Neural crest cell (in vitro differentiated cells): ENCODE results near the gene ALMS1. TPM values are rescaled to one million over a fixed set of nuclear protein-coding genes. Genes with fewer than 3 reads are reported as not detected.
"Not testable (repeated sequence)": the region's sequence is repeated elsewhere in the genome, so short reads cannot be mapped to it uniquely, and the experiment has no call there.

Source experiments
- DNase-seq: peaks from one replicate; pipeline ENCODE4 v3.0.0; 2021; ENCODE audit warnings: low read depth, mixed read lengths, low spot score
- H3K27ac Mint-ChIP-seq: one replicate; pipeline ENCODE4 v1.8.0; 2021; ENCODE audit warnings: mild to moderate bottlenecking, mixed read lengths; ENCODE audit not compliant: unreplicated experiment
- H3K27me3 Mint-ChIP-seq: 2 replicates; pipeline ENCODE4 v1.8.0; 2021; ENCODE audit warnings: low read depth, mild to moderate bottlenecking, mixed read lengths
- H3K36me3 Mint-ChIP-seq: 2 replicates; pipeline ENCODE4 v1.8.0; 2021; ENCODE audit warnings: low read depth, mild to moderate bottlenecking, mixed read lengths
- H3K4me1 Mint-ChIP-seq: 2 replicates; pipeline ENCODE4 v1.8.0; 2021; ENCODE audit warnings: mixed read lengths
- H3K4me3 Mint-ChIP-seq: one replicate; pipeline ENCODE4 v1.8.0; 2021; ENCODE audit warnings: mild to moderate bottlenecking, mixed read lengths
- H3K9me3 Mint-ChIP-seq: 2 replicates; pipeline ENCODE4 v1.8.0; 2021; ENCODE audit warnings: mixed read lengths
- CTCF ChIP-seq: fragments of 200-600 bp; sonication (generic); conservative IDR thresholded peaks from 2 replicates; pipeline ENCODE4 v1.5.0; 2021; ENCODE audit warnings: antibody characterized with exemption, mild to moderate bottlenecking
- total RNA-seq: library from RNA; stranded (reverse); gene quantifications from 2 replicates; pipeline ENCODE4 v1.2.1, GENCODE V29; 2021

Gene ALMS1
- total RNA-seq, 1 donor from 2014 or later: 48.1 TPM

- H3K27ac Mint-ChIP-seq: peak within 1 kb of the TSS; percentile 90
- H3K27me3 Mint-ChIP-seq: peaks cover 11% of the 10 kb centered on the region
- H3K36me3 Mint-ChIP-seq: peaks cover 9% of the 10 kb centered on the region
- no peak for DNase-seq
- H3K4me3 Mint-ChIP-seq: no peak within 1 kb of the TSS
- TF ChIP-seq CTCF: no peak
- H3K9me3 Mint-ChIP-seq: peaks cover 11% of the 10 kb centered on the region
- H3K4me1 Mint-ChIP-seq: peaks cover 21% of the 10 kb centered on the region
Measured at GRCh38 chr2:73642338-73643018, 256.8 kb downstream of the ALMS1 start, which contains the start of gene NAT8. Gene NAT8, minus strand, starts transcription at chr2:73642422. Its CDS starts 794 bp downstream, at chr2:73641628.

GRCh38 chr2:73647690-73648089 lies 262.1 kb downstream of the ALMS1 start:
- not testable (repeated sequence) for DNase-seq, H3K4me1 Mint-ChIP-seq, H3K36me3 Mint-ChIP-seq, H3K9me3 Mint-ChIP-seq, H3K4me3 Mint-ChIP-seq, H3K27ac Mint-ChIP-seq
- peaks cover 15% of the 10 kb centered on the region for H3K27me3 Mint-ChIP-seq

- H3K36me3 Mint-ChIP-seq: peaks cover 6% of the 10 kb centered on the region
- no peaks in the 10 kb centered on the region for H3K4me1 Mint-ChIP-seq
- H3K4me3 Mint-ChIP-seq: no peak overlapping the region
- H3K27me3 Mint-ChIP-seq: peaks cover 12% of the 10 kb centered on the region
- no peak overlapping the region for H3K27ac Mint-ChIP-seq
- no peak for TF ChIP-seq CTCF
- no peak for DNase-seq
- peaks cover 2% of the 10 kb centered on the region for H3K9me3 Mint-ChIP-seq
Measured at GRCh38 chr2:73651591-73652230, 266.1 kb downstream of the ALMS1 start.

- H3K27me3 Mint-ChIP-seq: peaks cover 8% of the 10 kb centered on the region
- TF ChIP-seq CTCF: no peak
- no peaks in the 10 kb centered on the region for H3K4me1 Mint-ChIP-seq
- no peak overlapping the region for H3K27ac Mint-ChIP-seq
- H3K36me3 Mint-ChIP-seq: peaks cover 6% of the 10 kb centered on the region
- H3K9me3 Mint-ChIP-seq: no peaks in the 10 kb centered on the region
- H3K4me3 Mint-ChIP-seq: no peak overlapping the region
- DNase-seq: no peak
Measured at GRCh38 chr2:73652348-73652747, 266.7 kb downstream of the ALMS1 start.

GRCh38 chr2:73654175-73654574 lies 268.5 kb downstream of the ALMS1 start:
- Mint-ChIP-seq H3K27me3 (peaks cover 19% of the 10 kb centered on the region), H3K27ac (no peak overlapping the region), H3K4me1 (no peaks in the 10 kb centered on the region), H3K9me3 (peaks cover 2% of the 10 kb centered on the region), H3K4me3 (no peak overlapping the region), H3K36me3 (no peaks in the 10 kb centered on the region)
- no peak for TF ChIP-seq CTCF
- no peak for DNase-seq

Other genes starting within 250 kb of the ALMS1 start
- not detected in 2 replicates for gene NOTO, start 183.3 kb upstream of the ALMS1 start, total RNA-seq
- gene SMYD5, start 171.6 kb upstream of the ALMS1 start, total RNA-seq: 33.7 and 33.9 TPM in 2 replicates
- gene PRADC1, start 152.6 kb upstream of the ALMS1 start, total RNA-seq: 11.4 and 11.7 TPM in 2 replicates
- gene CCT7, start 151.5 kb upstream of the ALMS1 start, total RNA-seq: 446 and 460 TPM in 2 replicates
- 3.7 and 4.5 TPM in 2 replicates for gene FBXO41, start 101.4 kb upstream of the ALMS1 start, total RNA-seq
- gene EGR4, start 92.3 kb upstream of the ALMS1 start, total RNA-seq: not detected in 2 replicates